ENCODE results near the gene ANKH. TPM values are rescaled to one million over a fixed set of nuclear protein-coding genes. Genes with fewer than 3 reads are reported as not detected.

Gene ANKH
- total and polyA plus RNA-seq, 2 experiments from 2014 or later: 27.6 to 29.9 TPM

GRCh38 chr5:14894748-14895147 is 23.2 kb upstream of the ANKH start:
- WGBS (ENCODE audit: low lambda C conversion rate, missing lambda C conversion rate): 93% methylated on average over 3 of the region's 3 CpGs

GRCh38 chr5:14893381-14893780 is 21.8 kb upstream of the ANKH start:
- H3K9me2 ChIP-seq (replicated peaks; ENCODE audit: insufficient read depth): no peaks in the 10 kb centered on the region
- peak overlapping the region; percentile 85 for H3K27ac ChIP-seq
- TF ChIP-seq CTCF (IDR thresholded peaks at IDR 0.05; ENCODE audit: poor library complexity) (no peak), EZH2 (IDR thresholded peaks at IDR 0.05; ENCODE audit: borderline replicate concordance) (no peak), EZH2phosphoT487 (IDR thresholded peaks at IDR 0.05; ENCODE audit: low read depth, severe bottlenecking, unreplicated experiment) (no peak)
- H2AFZ ChIP-seq: no peak overlapping the region
- H3K9me3 ChIP-seq (ENCODE audit: low read depth): no peaks in the 10 kb centered on the region
- peaks cover 10% of the 10 kb centered on the region for H3K4me1 ChIP-seq (ENCODE audit: insufficient read depth)
- no peaks in the 10 kb centered on the region for H4K20me1 ChIP-seq (ENCODE audit: insufficient read depth, poor library complexity, severe bottlenecking)
- no peaks in the 10 kb centered on the region for H3K27me3 ChIP-seq
- no peak overlapping the region for H3K4me3 ChIP-seq
- no peak overlapping the region for H3K4me2 ChIP-seq
- DNase-seq (ENCODE audit: low spot score): peak; percentile 27
- H3K79me2 ChIP-seq: no peaks in the 10 kb centered on the region
- H3K36me3 ChIP-seq (replicated peaks; ENCODE audit: insufficient read depth, low read depth): no peaks in the 10 kb centered on the region

More at GRCh38 chr5:14894748-14895147, 23.2 kb upstream of the ANKH start:
- Histone ChIP-seq H2AFZ (no peak overlapping the region), H3K4me2 (no peak overlapping the region), H3K4me3 (no peak overlapping the region), H3K4me1 (ENCODE audit: insufficient read depth) (peaks cover 10% of the 10 kb centered on the region), H3K9me2 (replicated peaks; ENCODE audit: insufficient read depth) (no peaks in the 10 kb centered on the region), H3K36me3 (replicated peaks; ENCODE audit: insufficient read depth, low read depth) (no peaks in the 10 kb centered on the region), H3K27me3 (no peaks in the 10 kb centered on the region), H3K27ac (peak overlapping the region; percentile 85), H3K79me2 (no peaks in the 10 kb centered on the region), H3K9me3 (ENCODE audit: low read depth) (no peaks in the 10 kb centered on the region), H4K20me1 (ENCODE audit: insufficient read depth, poor library complexity, severe bottlenecking) (no peaks in the 10 kb centered on the region)
- TF ChIP-seq EZH2phosphoT487 (IDR thresholded peaks at IDR 0.05; ENCODE audit: low read depth, severe bottlenecking, unreplicated experiment): no peak
- TF ChIP-seq CTCF (IDR thresholded peaks at IDR 0.05; ENCODE audit: poor library complexity): no peak
- no peak for TF ChIP-seq EZH2 (IDR thresholded peaks at IDR 0.05; ENCODE audit: borderline replicate concordance)
- DNase-seq (ENCODE audit: low spot score): no peak

- no peaks in the 10 kb centered on the region for H3K9me2 ChIP-seq (replicated peaks; ENCODE audit: insufficient read depth)
- no peak overlapping the region for H3K4me3 ChIP-seq
- no peaks in the 10 kb centered on the region for H3K79me2 ChIP-seq
- H3K36me3 ChIP-seq (replicated peaks; ENCODE audit: insufficient read depth, low read depth): no peaks in the 10 kb centered on the region
- DNase-seq (ENCODE audit: low spot score): no peak
- H3K4me2 ChIP-seq: no peak overlapping the region
- H2AFZ ChIP-seq: no peak overlapping the region
- 100% methylated on average over 5 of the region's 5 CpGs for WGBS (ENCODE audit: low lambda C conversion rate, missing lambda C conversion rate)
- no peaks in the 10 kb centered on the region for H3K9me3 ChIP-seq (ENCODE audit: low read depth)
- H3K27me3 ChIP-seq: no peaks in the 10 kb centered on the region
- H3K4me1 ChIP-seq (ENCODE audit: insufficient read depth): peaks cover 10% of the 10 kb centered on the region
- TF ChIP-seq EZH2phosphoT487 (IDR thresholded peaks at IDR 0.05; ENCODE audit: low read depth, severe bottlenecking, unreplicated experiment) (no peak), EZH2 (IDR thresholded peaks at IDR 0.05; ENCODE audit: borderline replicate concordance) (no peak), CTCF (IDR thresholded peaks at IDR 0.05; ENCODE audit: poor library complexity) (no peak)
- no peaks in the 10 kb centered on the region for H4K20me1 ChIP-seq (ENCODE audit: insufficient read depth, poor library complexity, severe bottlenecking)
- no peak overlapping the region for H3K27ac ChIP-seq
These were observed 19.3 kb upstream of the ANKH start for GRCh38 chr5:14890846-14891245.
